GM21528 (cell line): ENCODE results near the gene C1orf167.
A peak's percentile ranks its signal among the peaks of the same experiment; 100 is the strongest.

Source experiments
- ATAC-seq: cut with Tn5 transposase; IDR thresholded peaks from one replicate; pipeline ENCODE4 v1.9.1; 2021; ENCODE audit warnings: mild to moderate bottlenecking, moderate library complexity; ENCODE audit not compliant: unreplicated experiment, low FRiP score

Gene C1orf167, protein sequence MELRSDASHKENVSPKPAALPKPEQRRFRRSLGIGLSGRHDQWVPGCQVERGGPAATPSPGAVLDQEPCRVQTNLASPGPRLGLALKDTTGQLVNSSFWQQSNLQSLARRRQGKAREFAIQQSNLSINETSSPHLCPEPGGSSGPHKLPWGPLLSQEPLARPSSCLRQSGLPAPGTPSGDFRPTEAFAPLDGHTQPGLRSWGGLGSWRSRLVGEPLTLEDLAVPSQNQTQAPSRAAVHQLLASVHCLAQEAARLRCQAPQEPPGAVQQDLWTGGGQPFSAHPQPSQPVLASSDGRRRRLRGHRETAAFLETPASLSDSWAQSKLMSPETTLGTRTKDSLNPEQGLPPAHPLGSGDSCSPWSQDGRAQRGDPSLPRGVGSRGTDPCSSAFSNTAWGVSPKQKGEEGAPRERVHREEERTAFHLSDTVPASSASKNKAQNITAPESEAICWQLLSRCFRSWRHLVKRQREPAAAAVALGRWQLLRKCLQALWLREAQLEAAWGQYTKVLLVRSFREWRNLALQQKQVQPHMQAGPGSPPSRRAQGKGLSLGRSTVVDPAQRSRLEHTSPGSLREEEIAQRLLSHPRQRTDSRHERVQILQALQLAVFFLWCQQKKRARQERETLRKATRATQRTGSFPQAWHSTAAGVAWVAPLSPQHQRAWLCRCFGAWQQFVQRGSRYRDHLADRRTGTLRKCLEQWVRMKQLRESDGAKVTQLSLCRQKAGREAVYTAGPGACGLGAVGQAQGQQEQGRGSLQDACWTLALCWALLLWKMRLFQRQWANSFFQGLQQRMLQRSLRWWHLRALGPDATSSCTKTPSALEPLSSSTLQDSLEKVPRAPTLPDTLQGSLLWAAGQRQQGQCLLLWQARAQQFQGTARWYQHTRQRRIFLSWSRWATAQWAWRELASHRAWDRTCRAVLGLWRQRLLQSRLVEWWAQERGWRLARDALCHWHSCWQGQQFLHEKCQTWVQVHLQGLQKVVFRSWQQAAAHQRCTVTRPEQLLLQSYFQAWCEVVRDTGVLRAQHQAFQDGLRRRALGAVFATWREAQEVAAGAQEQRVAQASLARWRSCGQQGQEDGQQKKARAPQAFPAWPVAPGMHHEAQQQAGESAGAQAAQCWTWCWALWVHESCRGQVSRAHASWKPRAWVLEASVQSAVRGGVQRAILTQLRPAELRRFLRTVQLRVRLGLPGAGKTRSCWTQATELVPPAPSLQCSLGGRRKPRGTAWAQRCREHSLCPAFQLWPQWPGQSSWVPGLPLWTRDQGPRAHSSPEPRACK (N-terminal part only)

DNA sequence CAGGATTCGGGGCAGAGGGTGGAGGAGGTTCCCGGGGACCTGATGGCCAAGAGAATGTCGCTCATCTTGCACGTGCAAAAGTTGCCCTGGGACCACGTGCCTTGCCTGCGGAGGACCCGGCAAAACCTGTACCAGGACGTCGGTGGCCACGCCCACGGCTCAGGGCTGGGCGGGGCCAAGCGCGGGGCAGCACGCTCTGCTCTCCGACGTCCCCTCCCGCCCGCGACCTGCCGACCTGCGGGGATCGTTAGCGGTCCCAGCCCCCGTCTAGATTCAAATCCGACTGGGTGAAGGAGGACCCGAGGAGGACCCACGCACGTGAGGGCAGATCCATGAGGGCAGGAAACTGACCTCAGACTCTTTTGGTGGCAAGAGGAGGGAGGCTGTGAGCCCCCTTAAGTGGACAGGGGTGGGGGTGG lies at the start of gene C1orf167:
TSS of gene C1orf167 (plus strand) at position 206 of the 419 bp plus-strand sequence. CDS start 2,208 bp downstream, outside the sequence.
- no peak for ATAC-seq

DNA sequence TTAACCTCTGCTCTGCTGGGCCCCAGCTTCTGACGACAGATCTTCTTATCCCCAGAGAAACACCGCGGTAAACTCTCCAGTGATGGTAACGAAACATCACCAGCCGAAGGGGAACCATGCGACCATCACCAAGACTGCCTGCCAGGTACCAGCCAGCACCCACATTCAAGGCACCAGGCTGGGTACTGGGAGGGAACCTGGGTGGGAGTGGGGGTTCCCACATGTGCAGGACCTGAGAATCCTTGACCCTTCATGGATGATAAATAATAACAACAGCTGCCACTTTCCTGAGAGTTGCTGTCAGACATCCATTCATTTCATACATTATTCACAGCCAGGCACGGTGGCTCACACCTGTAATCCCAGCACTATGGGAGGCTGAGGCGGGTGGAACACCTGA lies 49.7 kb upstream of the C1orf167 start:
- ATAC-seq, result no peak

GRCh38 chr1:11713095-11713494 lies 48.9 kb upstream of the C1orf167 start:
- no peak for ATAC-seq

DNA sequence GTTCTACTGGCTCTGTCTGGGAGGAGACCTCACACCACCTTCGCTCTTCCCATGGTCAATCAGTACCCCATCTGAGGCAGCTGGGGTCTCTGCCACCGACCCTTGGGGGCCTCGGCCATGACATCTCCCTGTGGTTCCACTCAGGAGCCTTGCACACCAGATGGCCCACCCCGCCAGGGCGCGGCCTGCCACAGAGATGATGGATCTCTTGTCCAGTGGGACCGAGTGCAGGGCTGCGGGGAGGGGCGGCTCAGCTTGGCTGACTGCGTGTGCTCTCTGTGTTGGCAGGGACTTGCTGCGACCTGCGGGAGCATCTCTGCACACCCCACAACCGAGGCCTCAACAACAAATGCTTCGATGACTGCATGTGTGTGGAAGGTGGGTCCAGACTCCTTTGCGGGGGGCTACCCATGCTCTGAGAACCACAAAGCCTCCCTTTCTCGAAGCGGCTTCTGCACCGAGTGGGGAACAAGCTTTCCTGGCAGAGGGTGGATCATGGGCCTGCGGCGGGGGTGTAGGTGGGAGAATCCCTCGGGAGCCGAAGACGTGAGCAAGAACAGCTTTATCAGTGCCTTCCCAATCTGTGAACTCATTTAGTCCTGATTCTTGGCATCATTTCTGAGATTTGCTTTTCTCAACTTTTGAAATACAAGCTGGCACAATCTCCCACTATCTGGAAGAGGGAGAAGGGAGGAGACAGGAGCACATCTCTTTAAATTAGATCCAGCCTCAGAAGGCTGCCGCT lies 47.0 kb upstream of the C1orf167 start:
- ATAC-seq, result no peak

DNA sequence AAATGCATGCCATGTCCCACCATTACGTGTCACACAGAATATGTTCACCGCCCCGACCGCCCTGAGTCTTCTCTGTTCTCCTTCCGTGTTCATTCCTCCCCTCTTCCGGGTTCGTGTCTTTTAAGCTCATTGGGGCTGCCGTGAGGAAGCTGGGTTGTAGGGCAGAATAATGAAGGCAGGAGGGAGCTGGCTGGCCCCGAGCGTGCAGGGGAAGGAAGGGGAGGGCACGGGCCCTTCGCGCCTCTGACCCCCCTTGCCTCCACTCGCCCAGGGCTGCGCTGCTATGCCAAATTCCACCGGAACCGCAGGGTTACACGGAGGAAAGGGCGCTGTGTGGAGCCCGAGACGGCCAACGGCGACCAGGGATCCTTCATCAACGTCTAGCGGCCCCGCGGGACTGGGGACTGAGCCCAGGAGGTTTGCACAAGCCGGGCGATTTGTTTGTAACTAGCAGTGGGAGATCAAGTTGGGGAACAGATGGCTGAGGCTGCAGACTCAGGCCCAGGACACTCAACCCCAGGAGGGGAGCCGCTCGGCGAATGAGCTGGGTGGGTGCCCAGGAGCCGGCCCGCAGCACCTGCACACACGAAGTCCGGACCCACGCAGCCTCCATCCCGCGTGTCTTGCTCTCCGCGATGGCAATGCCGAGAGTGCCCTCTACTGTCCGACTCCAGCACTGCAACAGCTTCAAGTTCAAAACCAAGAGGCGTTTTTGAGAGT lies 42.5 kb upstream of the C1orf167 start:
- peak; percentile 62 for ATAC-seq

GRCh38 chr1:11720033-11720376 lies 42.0 kb upstream of the C1orf167 start:
- no peak for ATAC-seq

GRCh38 chr1:11720525-11720924 lies 41.5 kb upstream of the C1orf167 start:
- ATAC-seq, result no peak

GRCh38 chr1:11721311-11721710 lies 40.7 kb upstream of the C1orf167 start:
- no peak for ATAC-seq

- ATAC-seq, result no peak
These were observed 39.5 kb upstream of the C1orf167 start for GRCh38 chr1:11722538-11722937.

- no peak for ATAC-seq
These were observed 36.4 kb upstream of the C1orf167 start for GRCh38 chr1:11725616-11726015.

GRCh38 chr1:11727119-11727518 lies 34.9 kb upstream of the C1orf167 start:
- ATAC-seq, result no peak

DNA sequence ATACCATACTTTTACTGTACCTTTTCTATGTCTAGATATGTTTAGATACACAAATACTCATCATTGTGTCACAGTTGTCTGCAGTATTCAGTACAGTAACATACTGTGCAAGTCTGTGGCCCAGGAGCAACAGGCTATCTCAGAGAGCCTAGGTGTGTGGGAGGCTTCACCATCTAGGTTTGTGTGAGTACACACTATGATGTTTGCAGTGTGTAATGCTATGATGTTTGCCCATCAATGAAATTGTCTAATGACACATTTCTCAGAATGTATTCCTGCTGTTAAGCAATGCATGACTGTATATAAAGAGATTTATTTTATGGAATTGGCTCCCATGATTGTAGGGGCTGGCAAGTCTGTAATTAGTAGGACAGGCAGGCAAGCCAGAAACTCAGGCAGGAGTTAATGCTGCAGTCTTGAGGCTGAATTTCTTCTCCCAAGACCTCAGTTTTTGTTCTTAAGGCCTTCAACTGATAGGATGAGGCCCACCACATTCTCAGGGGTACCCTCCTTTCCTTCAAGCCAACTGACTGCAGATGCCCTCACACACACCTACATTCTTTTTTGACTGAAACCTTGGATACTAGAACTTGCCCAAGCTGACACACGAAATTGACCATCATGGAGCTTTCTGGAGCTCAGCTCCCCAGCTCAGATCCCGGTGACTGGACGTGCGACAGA lies 33.7 kb upstream of the C1orf167 start:
- ATAC-seq, result no peak

DNA sequence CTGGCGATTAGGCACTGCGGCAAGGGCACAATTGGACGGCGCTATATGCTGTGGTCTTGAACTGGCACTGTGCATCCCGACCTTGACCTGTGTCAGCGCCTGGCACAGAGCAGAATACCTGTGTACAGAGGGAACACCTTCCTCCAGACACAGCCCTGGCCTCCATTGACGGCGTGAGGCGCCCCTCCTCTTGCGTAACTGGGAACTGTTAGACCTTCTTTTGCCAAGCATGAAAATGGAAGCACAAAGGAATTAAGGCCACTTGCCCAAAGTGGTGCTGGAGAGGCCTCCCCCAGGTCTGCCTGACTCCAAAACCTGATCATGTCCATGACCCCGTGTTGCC lies 32.9 kb upstream of the C1orf167 start:
- ATAC-seq, result no peak

DNA sequence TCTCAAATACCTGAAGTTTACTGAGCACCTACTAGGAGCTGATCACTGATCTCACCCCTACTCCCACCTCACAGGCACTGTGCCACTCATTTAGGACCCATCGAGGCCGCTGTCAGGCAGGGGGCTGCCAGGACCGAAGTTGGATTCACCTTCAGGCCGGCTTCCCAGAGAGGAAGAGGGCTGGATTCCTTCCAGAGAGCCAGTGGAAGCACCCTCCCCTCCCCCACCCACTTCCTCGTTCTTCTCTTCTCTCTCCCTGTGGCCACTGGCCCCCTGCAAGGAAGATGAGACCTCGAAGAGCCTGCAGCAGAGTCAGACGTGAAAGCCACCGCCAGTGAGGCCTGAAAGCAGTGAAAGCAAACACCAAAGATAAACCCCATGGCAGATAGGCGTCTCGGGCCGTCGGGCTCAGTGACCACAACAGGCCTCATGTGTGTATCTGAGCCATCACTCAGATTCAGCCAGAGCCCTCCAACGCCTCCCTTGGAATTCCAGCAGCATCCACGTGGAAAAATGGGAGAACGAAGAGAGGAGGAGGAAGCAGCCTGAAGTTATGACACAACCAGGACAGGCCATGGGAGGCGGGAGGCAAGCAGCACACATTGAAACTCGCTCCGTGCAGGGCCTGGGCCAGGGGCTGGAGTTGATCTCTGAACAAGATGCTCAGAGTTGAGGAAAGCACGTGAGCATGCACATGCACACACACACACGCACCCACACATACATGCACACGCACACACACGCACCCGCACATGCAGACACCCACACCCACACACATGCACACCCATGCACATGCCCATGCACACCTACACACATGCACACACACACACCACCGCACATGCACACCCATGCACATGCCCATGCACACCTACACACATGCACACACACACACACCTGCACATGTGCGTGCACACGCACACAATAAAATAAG lies 32.2 kb upstream of the C1orf167 start:
- ATAC-seq, result no peak

GRCh38 chr1:11730429-11730891 lies 31.5 kb upstream of the C1orf167 start:
- no peak for ATAC-seq

DNA sequence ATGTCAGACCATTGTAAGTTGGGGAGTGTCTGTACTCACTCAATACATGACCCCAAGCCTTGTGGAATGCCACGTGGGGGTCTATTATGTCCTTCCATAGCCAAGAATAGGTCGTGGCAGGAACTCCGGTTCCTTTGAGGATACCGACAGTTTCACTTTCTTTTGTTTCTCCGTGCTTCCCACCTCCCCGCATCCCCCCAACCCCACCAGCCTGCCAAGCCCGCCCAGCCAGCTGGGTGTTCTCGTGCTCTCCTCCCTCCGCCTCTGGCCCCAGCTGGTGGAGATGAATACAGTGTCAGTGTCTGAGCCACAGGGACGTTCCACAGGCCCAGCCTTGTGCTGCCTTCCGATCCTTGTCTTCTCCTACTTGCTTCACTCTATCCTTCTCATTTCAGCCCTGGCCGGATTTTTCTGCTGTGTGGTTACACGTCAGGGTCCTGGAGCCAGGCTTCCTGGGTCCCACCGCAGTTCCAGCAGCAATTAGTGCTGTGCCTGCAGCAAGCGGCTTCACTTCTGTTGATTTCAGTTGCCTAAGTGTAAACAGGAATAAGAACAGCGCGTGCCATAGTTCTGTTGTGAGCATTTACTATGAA lies 30.2 kb upstream of the C1orf167 start:
- no peak for ATAC-seq

DNA sequence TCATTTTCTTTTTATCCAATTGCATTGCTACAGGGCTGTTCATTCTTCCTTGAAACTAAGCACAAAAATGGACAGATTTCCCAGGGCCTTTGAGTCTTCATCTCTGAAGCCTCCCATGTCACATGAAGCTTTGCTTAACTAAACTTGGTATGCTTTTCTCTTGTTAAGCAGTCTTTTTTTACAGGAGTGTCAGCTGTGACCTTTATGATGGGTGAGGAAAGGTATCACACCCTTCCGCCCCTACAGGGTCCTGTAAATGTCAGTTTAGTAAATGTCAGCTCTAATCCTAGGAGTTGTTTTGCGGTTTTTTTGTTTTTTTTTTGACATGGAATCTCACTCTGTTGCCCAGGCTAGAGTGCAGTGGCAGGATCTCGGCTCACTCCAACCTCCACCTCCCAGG lies 28.7 kb upstream of the C1orf167 start:
- no peak for ATAC-seq

DNA sequence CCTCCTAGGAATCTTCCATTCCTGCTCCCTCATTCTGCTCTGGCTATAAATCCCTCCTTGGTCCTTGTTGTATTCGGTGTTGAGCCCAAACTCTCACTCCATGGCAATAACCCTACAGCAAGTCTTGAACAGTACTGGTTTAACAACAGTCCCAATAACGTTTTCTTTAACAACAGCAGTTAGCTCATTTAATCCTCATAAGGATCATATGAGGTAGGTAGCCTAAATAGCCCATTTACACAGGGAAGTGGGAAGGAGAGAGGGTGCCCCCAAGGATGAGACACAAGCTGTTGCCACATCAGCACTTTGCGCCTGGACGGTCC lies 26.5 kb upstream of the C1orf167 start:
- ATAC-seq, result no peak
